HepG2 (cell line): Measurements from ENCODE around the gene SYMPK. TPM values are rescaled to one million over a fixed set of nuclear protein-coding genes. Genes with fewer than 3 reads are reported as not detected.

Experiments used
- ATF7 ChIP-seq, 2 experiments: fragments of 450-650 bp in 1 of 2; sonication (generic) in 1 of 2; formaldehyde crosslinking in 1 of 2; IDR thresholded peaks; 2 replicates each; pipeline versions ENCODE4 v1.4.0 to v1.6.1; 2016 to 2020; ENCODE audit warnings: antibody characterized with exemption in 1 of 2, mild to moderate bottlenecking in 1 of 2, missing genetic modification reagents in 1 of 2
- CC2D1A ChIP-seq: sonication (generic); formaldehyde crosslinking; IDR thresholded peaks from 2 replicates; pipeline ENCODE4 v1.8.1; 2023; ENCODE audit warnings: mild to moderate bottlenecking, missing genetic modification reagents
- DPF2 ChIP-seq: sonication (generic); formaldehyde crosslinking; IDR thresholded peaks from 2 replicates; pipeline ENCODE4 v1.4.0; 2020; ENCODE audit warnings: mild to moderate bottlenecking, low read depth, missing genetic modification reagents, borderline replicate concordance
- KLF16 ChIP-seq, 2 experiments: sonication (generic) in 1 of 2; formaldehyde crosslinking in 1 of 2; IDR thresholded peaks; 2 replicates each; pipeline versions ENCODE4 v1.6.1 to v1.8.0; 2016 to 2023; ENCODE audit warnings: missing genetic modification reagents in 2 of 2, missing compliant biosample characterization in 1 of 2
- NRL ChIP-seq: sonication (generic); formaldehyde crosslinking; IDR thresholded peaks from 2 replicates; pipeline ENCODE4 v1.5.0; 2020; ENCODE audit warnings: missing genetic modification reagents, mild to moderate bottlenecking, moderate library complexity, borderline replicate concordance
- POLR2AphosphoS5 ChIP-seq: IDR thresholded peaks from 2 replicates; pipeline ENCODE4 v1.6.1; 2012; ENCODE audit warnings: low read depth, low read length
- TGIF2 ChIP-seq: IDR thresholded peaks from 2 replicates; pipeline ENCODE4 v1.6.1; 2016; ENCODE audit warnings: control low read depth, missing compliant biosample characterization
- TOPORS ChIP-seq: sonication (generic); formaldehyde crosslinking; IDR thresholded peaks from 2 replicates; pipeline ENCODE4 v1.8.0; 2023; ENCODE audit warnings: mild to moderate bottlenecking, missing genetic modification reagents
- ZNF407 ChIP-seq: sonication (generic); formaldehyde crosslinking; IDR thresholded peaks from one replicate; pipeline ENCODE4 v1.5.1; 2020; ENCODE audit warnings: mild to moderate bottlenecking, missing genetic modification reagents; ENCODE audit errors: not compliant biosample characterization
- ZNF512 ChIP-seq: sonication (generic); formaldehyde crosslinking; IDR thresholded peaks from 2 replicates; pipeline ENCODE4 v1.4.0; 2020; ENCODE audit warnings: mild to moderate bottlenecking, missing genetic modification reagents
- ZNF687 ChIP-seq: sonication (generic); formaldehyde crosslinking; IDR thresholded peaks from 2 replicates; pipeline ENCODE4 v1.5.1; 2020; ENCODE audit warnings: mild to moderate bottlenecking, missing genetic modification reagents, moderate library complexity
- ZNF782 ChIP-seq: sonication (generic); formaldehyde crosslinking; IDR thresholded peaks from 2 replicates; pipeline ENCODE4 v1.4.0; 2020; ENCODE audit warnings: missing genetic modification reagents, mild to moderate bottlenecking, borderline replicate concordance
- ZZZ3 ChIP-seq: sonication (generic); formaldehyde crosslinking; IDR thresholded peaks from 2 replicates; pipeline ENCODE4 v1.4.0; 2020; ENCODE audit warnings: missing genetic modification reagents, mild to moderate bottlenecking, borderline replicate concordance
- polyA plus RNA-seq, 8 experiments: library from polyadenylated mRNA; depleted of rRNA in 3 of 8; stranded (reverse) in 7 of 8; unstranded in 1 of 8; fragments of >200 nt; fragmentation: Illumina TruSeq in 4 of 8; extraction: Trizol in 4 of 8; gene quantifications; 2 replicates each; pipeline versions ENCODE4 v1.2.1 to v1.2.3, GENCODE V29; 2011 to 2016; ENCODE audit warnings: low read depth in 4 of 8, missing spikeins in 1 of 8, mixed read lengths in 1 of 8; ENCODE audit not compliant: insufficient read depth in 1 of 8
- total RNA-seq, 5 experiments: library from RNA; depleted of rRNA; stranded (reverse); fragments of >200 nt; fragmentation: Illumina TruSeq; extraction: Trizol; gene quantifications; 2 replicates each; pipeline ENCODE4 v1.2.3, GENCODE V29; 2016; ENCODE audit warnings: low read depth in 1 of 5

Gene SYMPK
- total and polyA plus RNA-seq, 2 of the 13 experiments (the other 11 are each of a cell fraction or from before 2014, with no cell fraction given), result 21.9 to 55.7 TPM

GRCh38 chr19:45885556-45886426, 22.8 kb upstream of the SYMPK start, which contains the start of gene IRF2BP1 (continued):
- TF ChIP-seq ZNF407 (CRISPR knock-in tag), result no peak
- no peak for TF ChIP-seq CC2D1A (CRISPR knock-in tag)
- no peak for TF ChIP-seq NRL
- TF ChIP-seq KLF16 (CRISPR knock-in tag; IDR thresholded peaks at IDR 0.05), result no peak
- TF ChIP-seq POLR2AphosphoS5, result peak; percentile 56
- no peak for TF ChIP-seq ZZZ3 (CRISPR knock-in tag)
- TF ChIP-seq TOPORS (CRISPR knock-in tag), result peak; percentile 10; the same call in 1 of the 2 replicates
- TF ChIP-seq ZNF512, result no peak
- TF ChIP-seq ATF7 (IDR thresholded peaks at IDR 0.05), result no peak
- TF ChIP-seq ATF7 (CRISPR knock-in tag; IDR thresholded peaks at IDR 0.05), result no peak
- TF ChIP-seq ZNF687 (CRISPR knock-in tag), result peak; percentile 86
- TF ChIP-seq DPF2 (CRISPR knock-in tag), result no peak
- TF ChIP-seq TGIF2, result peak; percentile 68; the same call in 1 of the 2 replicates
- TF ChIP-seq ZNF782 (CRISPR knock-in tag), result 0 out of 2 replicates have a peak, but pooled peaks have one; percentile 56
